MM.1S (cell line): ENCODE data around the gene TENM4.

ENCODE experiments used
- DNase-seq: peaks from one replicate; pipeline ENCODE4 v3.0.0-alpha.2; 2015
- H2AFZ ChIP-seq: fragments of 300-600 bp; sonication (generic); 2 replicates; pipeline ENCODE4 v1.6.0; 2016; ENCODE audit warnings: antibody characterized with exemption, low read length
- H3F3A ChIP-seq: fragments of 300-600 bp; sonication (generic); 2 replicates; pipeline ENCODE4 v1.6.1; 2016; ENCODE audit warnings: mild to moderate bottlenecking, antibody characterized with exemption, low read length, moderate library complexity, mixed read lengths; ENCODE audit not compliant: insufficient read depth
- H3K27ac ChIP-seq: fragments of 300-600 bp; sonication (generic); 2 replicates; pipeline ENCODE4 v1.5.1; 2016; ENCODE audit warnings: mild to moderate bottlenecking, low read length
- H3K27me3 ChIP-seq: fragments of 300-600 bp; sonication (generic); replicated peaks from 2 replicates; pipeline ENCODE4 v1.6.0; 2016; ENCODE audit warnings: low read length; ENCODE audit not compliant: insufficient read depth
- H3K36me3 ChIP-seq: fragments of 300-600 bp; sonication (generic); replicated peaks from 2 replicates; pipeline ENCODE4 v1.6.1; 2016; ENCODE audit warnings: mild to moderate bottlenecking, low read length, mixed read lengths; ENCODE audit not compliant: insufficient read depth
- H3K4me1 ChIP-seq: fragments of 300-600 bp; sonication (generic); 2 replicates; pipeline ENCODE4 v1.6.1; 2016; ENCODE audit warnings: low read length, mixed read lengths
- H3K4me2 ChIP-seq: fragments of 300-600 bp; sonication (generic); 2 replicates; pipeline ENCODE4 v1.6.0; 2016; ENCODE audit warnings: low read depth, low read length
- H3K4me3 ChIP-seq: fragments of 300-600 bp; sonication (generic); 2 replicates; pipeline ENCODE4 v1.5.1; 2016; ENCODE audit warnings: low read length, mixed read lengths
- H3K79me2 ChIP-seq: fragments of 300-600 bp; sonication (generic); 2 replicates; pipeline ENCODE4 v1.6.1; 2016; ENCODE audit warnings: mixed run types, low read length, mixed read lengths
- H3K9ac ChIP-seq: fragments of 300-600 bp; sonication (generic); 2 replicates; pipeline ENCODE4 v1.6.1; 2016; ENCODE audit warnings: low read length, mixed read lengths
- H3K9me2 ChIP-seq: fragments of 300-600 bp; sonication (generic); replicated peaks from 2 replicates; pipeline ENCODE4 v1.6.1; 2016; ENCODE audit warnings: mild to moderate bottlenecking, low read length, mixed read lengths; ENCODE audit not compliant: insufficient read depth
- H3K9me3 ChIP-seq: fragments of 300-600 bp; sonication (generic); replicated peaks from 2 replicates; pipeline ENCODE4 v1.6.1; 2016; ENCODE audit warnings: mild to moderate bottlenecking, low read length, mixed read lengths; ENCODE audit not compliant: insufficient read depth
- H4K20me1 ChIP-seq: fragments of 300-600 bp; sonication (generic); 2 replicates; pipeline ENCODE4 v1.6.1; 2016; ENCODE audit warnings: mild to moderate bottlenecking, low read length, moderate library complexity, mixed read lengths; ENCODE audit not compliant: insufficient read depth
- EZH2 ChIP-seq: fragments of 300-600 bp; sonication (generic); optimal IDR thresholded peaks from 2 replicates; pipeline ENCODE3; 2017; ENCODE audit warnings: low read depth, mild to moderate bottlenecking, antibody characterized with exemption, low read length, mixed read lengths
- EZH2phosphoT487 ChIP-seq: fragments of 300-600 bp; sonication (generic); IDR thresholded peaks from 2 replicates; pipeline ENCODE4 v1.6.1; 2018; ENCODE audit warnings: antibody characterized with exemption, low read length
- TF ChIP-seq, protein P1 (sequence below): fragments of 300-600 bp; sonication (generic); IDR thresholded peaks from 2 replicates; pipeline ENCODE4 v1.5.1; 2016; ENCODE audit warnings: antibody characterized with exemption, low read length, mixed read lengths

The TENM4 gene

DNA sequence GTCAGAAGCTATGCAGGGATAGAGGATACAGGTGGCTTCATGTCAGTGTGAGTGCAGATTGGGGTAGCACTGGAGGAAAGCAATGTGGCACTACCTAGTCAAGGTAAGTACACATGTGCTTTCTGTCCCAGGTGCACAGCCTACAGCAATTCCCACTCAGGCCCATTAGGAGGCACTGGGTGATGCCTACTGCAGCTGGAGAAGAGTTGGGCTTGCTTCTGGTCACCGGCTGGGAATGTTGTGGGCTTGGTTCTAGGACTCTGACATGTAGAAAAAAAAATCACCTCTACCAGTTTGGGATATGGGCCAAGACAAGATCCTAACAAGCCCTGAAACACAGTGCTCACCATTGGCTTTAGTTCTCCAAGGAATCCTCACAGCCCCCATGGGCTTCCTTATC lies 69.7 kb downstream of the TENM4 start:
- H3K4me3 ChIP-seq, result no peak overlapping the region
- no peaks in the 10 kb centered on the region for H3K79me2 ChIP-seq
- no peak overlapping the region for H3K9ac ChIP-seq
- H4K20me1 ChIP-seq, result no peaks in the 10 kb centered on the region
- H3K9me3 ChIP-seq, result no peaks in the 10 kb centered on the region
- H3K4me1 ChIP-seq, result no peaks in the 10 kb centered on the region
- no peaks in the 10 kb centered on the region for H3K36me3 ChIP-seq
- H3K9me2 ChIP-seq, result no peaks in the 10 kb centered on the region
- H3K27me3 ChIP-seq, result no peaks in the 10 kb centered on the region
- TF ChIP-seq, protein P1, sequence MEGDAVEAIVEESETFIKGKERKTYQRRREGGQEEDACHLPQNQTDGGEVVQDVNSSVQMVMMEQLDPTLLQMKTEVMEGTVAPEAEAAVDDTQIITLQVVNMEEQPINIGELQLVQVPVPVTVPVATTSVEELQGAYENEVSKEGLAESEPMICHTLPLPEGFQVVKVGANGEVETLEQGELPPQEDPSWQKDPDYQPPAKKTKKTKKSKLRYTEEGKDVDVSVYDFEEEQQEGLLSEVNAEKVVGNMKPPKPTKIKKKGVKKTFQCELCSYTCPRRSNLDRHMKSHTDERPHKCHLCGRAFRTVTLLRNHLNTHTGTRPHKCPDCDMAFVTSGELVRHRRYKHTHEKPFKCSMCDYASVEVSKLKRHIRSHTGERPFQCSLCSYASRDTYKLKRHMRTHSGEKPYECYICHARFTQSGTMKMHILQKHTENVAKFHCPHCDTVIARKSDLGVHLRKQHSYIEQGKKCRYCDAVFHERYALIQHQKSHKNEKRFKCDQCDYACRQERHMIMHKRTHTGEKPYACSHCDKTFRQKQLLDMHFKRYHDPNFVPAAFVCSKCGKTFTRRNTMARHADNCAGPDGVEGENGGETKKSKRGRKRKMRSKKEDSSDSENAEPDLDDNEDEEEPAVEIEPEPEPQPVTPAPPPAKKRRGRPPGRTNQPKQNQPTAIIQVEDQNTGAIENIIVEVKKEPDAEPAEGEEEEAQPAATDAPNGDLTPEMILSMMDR, result no peak
- TF ChIP-seq EZH2phosphoT487, result no peak
- no peak for TF ChIP-seq EZH2
- H3K4me2 ChIP-seq, result no peak overlapping the region
- no peak for DNase-seq
- no peak overlapping the region for H2AFZ ChIP-seq
- H3F3A ChIP-seq, result no peaks in the 10 kb centered on the region
- H3K27ac ChIP-seq, result no peak overlapping the region

- Histone ChIP-seq H3F3A (no peaks in the 10 kb centered on the region), H3K36me3 (no peaks in the 10 kb centered on the region), H3K4me3 (no peak overlapping the region), H4K20me1 (no peaks in the 10 kb centered on the region), H2AFZ (no peak overlapping the region), H3K79me2 (no peaks in the 10 kb centered on the region), H3K9ac (no peak overlapping the region), H3K27me3 (no peaks in the 10 kb centered on the region), H3K9me2 (no peaks in the 10 kb centered on the region), H3K4me1 (no peaks in the 10 kb centered on the region), H3K4me2 (no peak overlapping the region), H3K27ac (no peak overlapping the region), H3K9me3 (no peaks in the 10 kb centered on the region)
- DNase-seq, result no peak
- TF ChIP-seq EZH2phosphoT487 (no peak), EZH2 (no peak)
- TF ChIP-seq, protein P1, result no peak
Measured at GRCh38 chr11:79369055-79369454, 71.8 kb downstream of the TENM4 start.

DNA sequence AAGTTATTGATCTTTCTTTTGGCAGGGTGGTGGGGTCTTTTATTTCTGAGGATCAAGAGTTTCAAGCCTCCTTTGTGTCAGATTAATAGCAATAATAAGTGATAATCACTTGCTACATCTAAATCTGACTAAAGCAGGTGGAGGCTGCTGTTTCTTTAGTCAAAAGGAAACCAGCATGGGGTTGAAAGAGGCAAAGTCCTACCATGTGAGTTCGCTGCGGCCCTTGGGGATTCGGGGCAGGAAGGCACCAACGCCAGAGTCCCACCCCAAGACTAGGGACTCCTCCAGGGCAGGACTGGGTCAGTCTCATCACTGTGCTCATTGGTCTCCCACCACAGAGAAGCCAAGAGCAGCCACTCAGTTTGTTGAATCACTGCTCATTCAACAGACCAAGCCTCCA lies 73.0 kb downstream of the TENM4 start:
- no peak overlapping the region for H3K4me3 ChIP-seq
- H3K79me2 ChIP-seq, result no peaks in the 10 kb centered on the region
- H3K4me2 ChIP-seq, result no peak overlapping the region
- no peak overlapping the region for H3K27ac ChIP-seq
- DNase-seq, result no peak
- no peaks in the 10 kb centered on the region for H3K27me3 ChIP-seq
- no peaks in the 10 kb centered on the region for H3F3A ChIP-seq
- TF ChIP-seq EZH2 (no peak), EZH2phosphoT487 (no peak)
- TF ChIP-seq, protein P1, result no peak
- no peaks in the 10 kb centered on the region for H3K4me1 ChIP-seq
- H4K20me1 ChIP-seq, result no peaks in the 10 kb centered on the region
- H3K9me2 ChIP-seq, result no peaks in the 10 kb centered on the region
- H3K36me3 ChIP-seq, result no peaks in the 10 kb centered on the region
- no peak overlapping the region for H3K9ac ChIP-seq
- H3K9me3 ChIP-seq, result no peaks in the 10 kb centered on the region
- H2AFZ ChIP-seq, result no peak overlapping the region
